Measurements from ENCODE around the gene POU2AF2.

The POU2AF2 gene

DNA sequence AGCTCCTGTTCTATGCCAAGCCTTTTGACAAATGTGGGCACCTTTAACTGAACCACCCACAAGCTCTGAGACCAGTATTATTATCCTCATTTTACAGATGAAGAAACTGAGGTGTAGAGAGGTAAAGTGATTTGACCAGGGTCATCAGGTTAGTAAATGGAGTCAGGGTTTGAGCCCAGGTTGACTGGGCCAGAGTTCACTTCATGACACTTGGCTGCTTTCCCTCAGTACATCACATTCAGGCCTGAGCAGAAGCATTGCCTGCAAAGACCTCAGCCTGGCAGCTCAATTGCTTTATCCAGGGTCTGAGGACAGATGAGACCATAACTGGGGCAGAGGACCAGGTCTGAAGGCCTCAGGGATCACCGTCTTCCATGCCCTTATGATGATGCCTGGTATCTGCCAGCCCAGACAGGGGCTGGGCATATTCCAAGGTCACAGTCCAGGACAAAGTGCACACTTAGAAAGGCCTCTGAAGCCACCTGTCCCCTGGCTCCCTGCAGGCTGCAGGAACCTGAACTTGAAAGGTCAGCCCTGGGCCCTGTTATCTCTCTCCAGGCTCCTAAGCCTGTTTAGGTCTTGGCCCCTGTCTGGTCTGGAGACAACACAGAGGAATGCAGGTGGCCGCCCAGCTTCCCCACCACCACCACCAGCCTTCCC, 84.8 kb downstream of the POU2AF2 start:
- DNase-seq (ENCODE audit: low spot score) = no peak

DNA sequence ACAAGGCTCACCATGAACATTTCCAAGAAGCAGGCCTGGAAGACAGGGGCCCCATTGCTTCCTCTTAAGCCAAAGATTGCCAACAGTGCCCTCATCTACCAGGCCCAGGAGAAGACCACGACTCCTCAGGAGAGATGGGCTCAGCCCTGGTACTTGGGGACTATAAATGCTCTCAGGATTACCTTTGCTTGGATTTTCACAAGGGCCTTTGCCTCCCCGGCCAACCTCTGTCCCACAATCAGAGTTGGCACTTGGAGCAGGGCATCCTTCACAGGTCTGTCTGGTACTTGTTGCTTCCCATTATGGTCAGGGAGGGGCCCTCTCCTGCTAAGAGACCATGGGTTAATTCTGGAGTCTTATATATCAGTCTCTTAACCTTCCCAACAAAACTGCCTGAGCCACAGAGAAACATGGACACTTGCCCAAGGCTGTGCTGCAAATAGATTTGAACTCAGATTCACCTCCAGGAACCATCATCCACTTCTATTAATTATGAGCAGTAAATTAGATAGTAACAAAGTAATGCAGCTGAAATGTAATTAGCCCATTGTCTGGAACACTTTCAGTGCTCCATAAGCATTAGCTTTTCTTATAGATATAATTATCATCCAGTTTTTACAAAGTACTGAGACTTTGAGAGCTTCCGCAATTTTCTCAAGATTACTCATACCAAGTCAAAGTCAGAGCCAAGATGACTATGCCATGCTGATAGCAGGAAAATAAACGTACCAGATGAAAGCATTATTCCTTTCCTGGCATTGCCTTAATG, 86.4 kb downstream of the POU2AF2 start:
- DNase-seq (ENCODE audit: low spot score) = peak; percentile 13

DNA sequence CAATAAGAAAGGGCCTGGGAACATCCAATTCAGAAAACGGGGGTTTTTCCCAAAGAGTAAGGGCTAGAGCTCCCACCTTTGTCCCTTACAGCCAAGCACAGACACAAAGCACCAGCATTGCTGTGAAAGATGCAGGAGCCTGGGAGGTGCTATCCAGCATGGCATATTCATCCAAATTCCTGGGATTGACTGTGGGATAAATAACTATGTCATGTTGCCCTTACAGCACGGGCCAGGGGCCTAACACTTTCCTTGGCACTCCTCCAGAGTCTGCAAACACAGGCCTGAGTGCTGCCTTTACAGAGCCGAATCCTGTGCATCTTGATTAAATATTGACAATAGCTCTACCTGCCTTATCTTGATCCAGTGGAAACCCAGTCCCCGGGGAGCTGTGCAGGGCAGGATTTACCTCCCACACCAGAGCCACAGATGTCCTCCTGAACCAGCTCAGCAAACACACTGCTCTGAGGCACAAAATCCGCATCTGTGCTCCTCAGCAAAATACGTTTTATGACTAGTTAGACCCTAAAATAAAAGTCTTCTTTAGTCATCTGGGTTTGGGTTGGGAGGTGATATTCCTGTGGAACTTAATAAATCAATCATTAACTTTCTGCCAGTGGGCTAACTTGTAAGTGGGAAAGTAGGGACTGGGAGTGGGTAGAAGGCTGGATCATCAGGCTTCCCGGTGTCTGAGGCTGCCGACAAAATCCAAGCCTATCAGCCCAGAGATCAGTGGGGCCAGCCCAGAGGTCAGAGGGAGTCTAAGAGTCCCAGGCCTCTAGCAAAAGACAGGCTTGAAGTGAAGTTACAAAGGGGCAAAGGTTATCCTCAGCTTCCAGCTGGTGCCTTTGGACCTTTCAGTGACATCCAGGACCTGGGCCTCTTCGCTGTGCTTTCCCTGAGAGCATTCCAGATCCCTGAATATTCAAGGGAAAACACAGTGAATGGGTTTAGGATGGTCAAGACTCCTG, 89.3 kb downstream of the POU2AF2 start:
- no peak for DNase-seq (ENCODE audit: low spot score)

DNA sequence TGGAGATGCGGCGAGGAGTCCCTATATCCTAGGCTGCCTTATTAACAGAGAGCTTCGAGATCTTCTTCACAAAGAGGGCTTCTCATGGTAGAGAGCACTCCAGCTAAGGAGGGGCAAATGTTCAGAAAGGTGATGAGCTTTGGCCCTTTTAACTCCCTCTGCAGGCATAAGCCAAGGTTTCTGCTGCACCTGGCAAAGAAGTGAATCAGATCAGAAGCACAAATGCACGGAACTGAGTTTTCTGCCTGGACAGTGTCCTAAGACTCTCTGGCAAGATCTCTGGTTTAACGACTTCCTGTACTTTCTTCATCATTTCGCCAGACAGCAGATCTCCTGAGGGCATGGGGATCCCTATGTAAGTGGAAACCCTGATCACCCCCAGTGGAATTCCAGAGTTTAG, 90.0 kb downstream of the POU2AF2 start:
- DNase-seq (ENCODE audit: low spot score) = no peak
